GM12872 (cell line): ENCODE results near the gene PLEKHM1.

Source experiments
- TF ChIP-seq, protein P1 (sequence below): IDR thresholded peaks from 3 replicates; pipeline ENCODE4 v1.5.1; 2011; ENCODE audit warnings: low read depth, mild to moderate bottlenecking, low read length, moderate library complexity; ENCODE audit not compliant: insufficient read depth

Gene PLEKHM1

DNA sequence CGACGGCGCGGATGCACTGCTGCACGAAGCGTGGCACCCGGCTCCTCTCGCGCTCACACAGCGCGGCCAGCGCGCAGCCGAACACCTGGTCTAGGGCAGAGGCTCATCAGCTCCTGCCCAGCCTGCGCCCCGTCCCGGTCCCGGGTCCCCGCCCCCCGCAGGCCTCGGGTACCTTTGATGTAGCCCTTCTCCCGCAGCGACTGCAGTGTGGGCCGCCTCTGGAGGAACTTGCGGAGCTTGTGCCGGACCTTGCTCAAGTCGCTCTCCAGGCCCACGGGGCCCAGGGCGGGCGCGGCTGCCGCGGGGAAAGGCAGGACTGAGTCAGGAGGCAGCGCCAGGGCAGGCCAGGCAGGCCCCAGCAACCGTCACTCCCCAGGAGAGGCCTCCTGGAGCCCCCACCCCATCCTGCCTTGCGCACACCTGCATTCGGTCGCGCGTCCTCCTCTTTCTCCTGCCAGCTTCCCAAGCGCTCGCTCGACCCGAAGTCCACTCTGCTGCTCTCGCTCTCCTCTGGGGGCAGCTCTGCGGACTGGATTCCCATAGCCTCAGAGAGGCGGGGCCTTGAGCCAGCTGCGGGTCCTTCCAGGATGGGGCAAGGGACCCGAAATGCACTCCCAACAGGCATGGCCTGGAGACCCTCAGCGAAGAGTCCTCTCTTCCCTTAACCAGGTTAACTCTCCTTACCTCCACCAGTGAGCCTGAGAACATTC lies 93.9 kb downstream of the PLEKHM1 start:
- TF ChIP-seq, protein P1, sequence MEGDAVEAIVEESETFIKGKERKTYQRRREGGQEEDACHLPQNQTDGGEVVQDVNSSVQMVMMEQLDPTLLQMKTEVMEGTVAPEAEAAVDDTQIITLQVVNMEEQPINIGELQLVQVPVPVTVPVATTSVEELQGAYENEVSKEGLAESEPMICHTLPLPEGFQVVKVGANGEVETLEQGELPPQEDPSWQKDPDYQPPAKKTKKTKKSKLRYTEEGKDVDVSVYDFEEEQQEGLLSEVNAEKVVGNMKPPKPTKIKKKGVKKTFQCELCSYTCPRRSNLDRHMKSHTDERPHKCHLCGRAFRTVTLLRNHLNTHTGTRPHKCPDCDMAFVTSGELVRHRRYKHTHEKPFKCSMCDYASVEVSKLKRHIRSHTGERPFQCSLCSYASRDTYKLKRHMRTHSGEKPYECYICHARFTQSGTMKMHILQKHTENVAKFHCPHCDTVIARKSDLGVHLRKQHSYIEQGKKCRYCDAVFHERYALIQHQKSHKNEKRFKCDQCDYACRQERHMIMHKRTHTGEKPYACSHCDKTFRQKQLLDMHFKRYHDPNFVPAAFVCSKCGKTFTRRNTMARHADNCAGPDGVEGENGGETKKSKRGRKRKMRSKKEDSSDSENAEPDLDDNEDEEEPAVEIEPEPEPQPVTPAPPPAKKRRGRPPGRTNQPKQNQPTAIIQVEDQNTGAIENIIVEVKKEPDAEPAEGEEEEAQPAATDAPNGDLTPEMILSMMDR: no peak

DNA sequence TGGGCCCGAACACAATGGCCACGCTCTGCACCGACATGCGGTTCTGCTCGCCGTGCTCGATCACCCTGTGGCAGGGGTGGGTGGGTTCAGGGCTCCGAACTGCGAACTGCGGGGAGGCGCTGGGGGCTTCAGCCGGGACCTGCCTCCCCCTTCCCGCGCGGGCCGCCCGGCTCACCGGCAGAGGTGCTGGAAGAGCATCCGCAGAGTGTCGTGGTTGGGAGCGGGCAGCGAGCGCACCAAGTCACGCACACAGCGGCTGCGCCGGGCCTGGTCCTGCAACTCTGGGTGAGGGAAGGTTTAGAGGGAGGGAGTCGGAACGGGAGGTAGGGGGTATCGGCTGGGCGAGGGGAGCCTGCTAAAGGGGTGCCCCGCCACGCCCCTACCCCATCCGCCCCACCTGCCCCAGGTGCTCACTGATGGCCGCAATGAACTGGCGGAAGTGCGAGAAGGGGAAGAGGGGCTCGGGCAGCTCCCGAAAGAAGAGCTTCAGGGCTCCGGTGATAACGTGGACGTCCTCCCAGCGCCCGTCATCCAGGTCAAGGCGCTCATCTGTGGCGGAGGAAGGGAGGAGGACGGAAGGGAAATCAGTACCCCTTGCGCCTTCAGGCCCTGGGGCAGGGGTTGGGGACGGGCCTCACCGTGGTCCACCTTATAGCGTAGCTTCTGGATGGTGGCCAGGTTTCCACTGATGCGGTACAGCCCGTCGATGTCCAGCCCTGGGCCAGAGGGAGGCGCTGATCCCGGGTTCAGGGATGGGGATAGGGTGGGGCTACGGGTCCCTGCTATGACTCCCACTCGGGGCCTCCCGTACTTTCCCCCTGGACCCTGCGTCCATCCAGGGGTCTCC lies 94.7 kb downstream of the PLEKHM1 start:
- TF ChIP-seq, protein P1: no peak

DNA sequence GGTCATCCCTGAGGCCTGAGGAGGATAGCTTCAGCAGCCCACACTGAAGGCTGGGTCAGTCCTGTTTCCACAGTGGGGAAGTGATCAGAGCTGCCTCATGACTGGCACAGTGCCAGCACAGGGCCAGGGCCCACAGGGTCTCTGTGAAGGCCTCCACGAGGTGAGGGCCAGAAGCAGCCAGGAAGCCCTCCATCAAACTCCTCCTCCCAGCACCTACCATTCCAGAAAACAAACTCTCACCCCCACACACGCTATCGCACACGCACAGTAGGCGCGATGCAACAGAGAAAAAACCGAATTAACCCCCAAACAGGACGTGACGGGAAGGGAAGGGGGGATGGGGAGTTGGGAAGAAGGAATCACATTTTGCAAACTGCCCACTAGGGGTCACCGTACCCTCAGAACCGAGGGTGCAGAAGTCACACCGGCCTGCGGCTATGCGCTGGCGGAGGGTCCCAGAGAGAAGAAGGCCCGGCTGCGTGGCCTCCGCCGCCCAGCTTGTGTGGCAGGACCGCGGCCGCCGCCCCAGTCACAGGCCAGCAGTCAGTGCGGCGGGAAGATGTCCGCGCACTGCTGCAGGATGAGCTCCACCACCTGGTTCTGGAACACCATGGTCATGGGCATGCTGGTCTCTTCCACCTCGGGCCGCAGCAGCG lies 95.5 kb downstream of the PLEKHM1 start:
- TF ChIP-seq, protein P1: peak; percentile 78

DNA sequence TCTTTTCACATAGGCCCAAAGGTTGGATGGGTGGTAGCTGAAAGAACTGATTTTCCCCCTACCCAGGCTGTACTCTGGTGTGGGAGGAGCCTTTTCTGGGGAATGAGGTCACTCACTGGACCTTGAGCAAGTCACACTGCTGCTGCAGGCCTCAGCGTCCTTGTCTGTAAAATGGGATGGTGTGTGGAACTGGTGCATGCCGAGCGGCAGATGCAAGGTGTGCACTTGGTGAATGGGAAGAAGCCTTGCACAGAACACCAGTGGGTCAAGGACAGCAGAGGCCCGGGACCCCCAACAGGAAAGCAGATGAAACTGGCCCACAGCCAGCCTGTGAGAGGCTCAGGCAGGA lies 96.0 kb downstream of the PLEKHM1 start:
- TF ChIP-seq, protein P1: no peak

DNA sequence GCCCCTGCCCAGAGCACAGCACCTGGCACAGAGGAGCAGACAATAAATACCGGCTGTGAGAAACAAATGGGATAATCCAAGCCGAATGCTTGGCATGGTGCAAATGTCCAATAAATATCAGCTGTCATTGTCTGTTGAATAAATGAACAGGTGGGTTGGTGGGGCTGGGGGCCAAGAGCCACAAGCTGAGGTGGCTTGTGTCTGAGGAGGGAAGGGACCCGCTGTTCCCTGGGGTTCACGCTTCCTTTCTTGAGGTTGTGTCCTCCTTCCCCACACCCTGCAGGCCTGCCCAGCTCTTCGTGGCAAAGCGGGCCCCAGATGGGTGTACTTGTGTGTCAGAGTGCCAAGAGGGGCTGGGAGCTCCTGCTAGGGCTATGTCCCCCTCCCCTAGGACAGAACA lies 96.4 kb downstream of the PLEKHM1 start:
- TF ChIP-seq, protein P1: no peak

DNA sequence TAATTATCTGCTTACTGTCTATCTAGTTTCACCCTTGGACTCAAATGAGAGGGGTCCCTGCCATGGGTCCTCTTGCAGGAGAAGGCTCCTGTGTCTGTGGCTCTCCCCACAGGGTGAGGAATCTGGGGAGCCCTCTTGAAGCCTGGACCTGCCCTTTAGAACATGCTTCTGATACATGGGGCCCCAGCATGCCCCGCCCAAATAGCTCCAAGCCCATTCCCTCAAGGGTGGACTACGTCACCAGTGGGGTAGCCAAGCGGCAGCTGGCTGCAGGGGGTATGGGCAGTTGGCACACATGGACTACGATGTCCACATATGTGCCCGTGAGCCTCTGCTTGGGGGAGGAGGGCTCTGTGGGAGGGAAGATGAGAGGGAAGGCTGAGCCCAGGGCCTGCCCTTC lies 97.1 kb downstream of the PLEKHM1 start:
- TF ChIP-seq, protein P1: no peak

DNA sequence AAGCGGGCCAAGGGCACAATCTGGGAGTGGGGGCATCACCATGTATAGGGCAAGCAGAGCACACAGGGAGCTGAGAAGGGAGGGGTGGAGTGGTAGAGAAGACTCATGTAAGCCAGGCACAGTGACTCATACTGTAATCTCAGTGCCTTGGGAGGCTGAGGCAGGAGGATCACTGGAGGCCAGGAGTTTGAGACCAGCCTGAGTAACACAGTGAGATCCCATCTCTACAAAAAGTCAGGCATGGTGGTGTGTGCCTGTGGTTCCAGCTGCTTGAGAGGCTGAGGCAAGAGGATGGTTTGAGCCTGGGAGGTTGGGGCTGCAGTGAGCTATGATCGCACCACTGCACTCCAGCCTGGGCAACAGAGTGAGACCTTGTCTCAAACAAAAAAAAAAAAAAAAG lies 98.6 kb downstream of the PLEKHM1 start:
- TF ChIP-seq, protein P1: no peak
